Spleen (tissue), 11 donors: ENCODE data around the gene SMAD3. TPM values are rescaled to one million over a fixed set of nuclear protein-coding genes. Genes with fewer than 3 reads are reported as not detected.

Experiments used
- DNase-seq: peaks from one replicate; pipeline ENCODE4 v3.0.0-alpha.2; 2020
- H3K27ac ChIP-seq, 8 donors: fragments of 200-600 bp; sonication (generic) in 7 of 8; 1 replicate in 4 of 8; 2 replicates in 4 of 8; pipeline versions ENCODE4 v1.5.0 to v1.8.0; 2016 to 2021; ENCODE audit warnings: inconsistent platforms in 4 of 8, mild to moderate bottlenecking in 4 of 8, moderate library complexity in 1 of 8
- H3K27me3 ChIP-seq, 7 donors: fragments of 200-600 bp; sonication (generic) in 6 of 7; replicated peaks in 1 of 7; 1 replicate in 4 of 7; 2 replicates in 3 of 7; pipeline versions ENCODE4 v1.5.0 to v1.8.0; 2016 to 2021; ENCODE audit warnings: inconsistent platforms in 3 of 7, mild to moderate bottlenecking in 1 of 7
- H3K36me3 ChIP-seq, 6 donors: fragments of 200-600 bp; sonication (generic) in 5 of 6; 1 replicate in 4 of 6; 2 replicates in 2 of 6; pipeline versions ENCODE4 v1.5.0 to v1.8.0; 2016 to 2021; ENCODE audit warnings: inconsistent platforms in 2 of 6
- H3K4me1 ChIP-seq, 6 donors: fragments of 200-600 bp; sonication (generic) in 5 of 6; 1 replicate in 3 of 6; 2 replicates in 3 of 6; pipeline versions ENCODE4 v1.5.0 to v1.8.0; 2016 to 2021; ENCODE audit warnings: inconsistent platforms in 3 of 6
- H3K4me3 ChIP-seq, 8 donors: fragments of 200-600 bp; sonication (generic) in 7 of 8; 1 replicate in 4 of 8; 2 replicates in 4 of 8; pipeline versions ENCODE4 v1.5.0 to v1.8.0; 2016 to 2021; ENCODE audit warnings: inconsistent platforms in 4 of 8, mild to moderate bottlenecking in 4 of 8, moderate library complexity in 2 of 8
- H3K9me3 ChIP-seq, 8 donors: fragments of 200-600 bp; sonication (generic) in 7 of 8; 1 replicate in 4 of 8; 2 replicates in 4 of 8; pipeline versions ENCODE4 v1.5.0 to v1.8.0; 2016 to 2021; ENCODE audit warnings: inconsistent platforms in 4 of 8
- CTCF ChIP-seq, 11 experiments: fragments of 200-600 bp in 7 of 11; fragments of 450-650 bp in 4 of 11; sonication (generic) in 4 of 11; IDR thresholded peaks in 8 of 11; conservative IDR thresholded peaks in 3 of 11; 1 replicate in 7 of 11; 2 replicates in 4 of 11; pipeline versions ENCODE4 v1.4.0 to v1.8.0; 2016 to 2021; ENCODE audit warnings: antibody characterized with exemption in 11 of 11, inconsistent platforms in 4 of 11, mild to moderate bottlenecking in 1 of 11
- POLR2A ChIP-seq, 3 donors: fragments of 450-650 bp; IDR thresholded peaks; one replicate each; pipeline ENCODE4 v1.5.1; 2017; ENCODE audit warnings: antibody characterized with exemption in 3 of 3, mild to moderate bottlenecking in 1 of 3
- POLR2AphosphoS5 ChIP-seq, 3 donors: sonication (generic); formaldehyde crosslinking; IDR thresholded peaks; one replicate each; pipeline ENCODE4 v1.5.1; 2017; ENCODE audit warnings: antibody characterized with exemption in 3 of 3
- WGBS, 5 donors: extraction: QIAGEN DNeasy Blood & Tissue Kit in 3 of 5; methylation state at CpG; one replicate each; pipeline versions ENCODE4 v1.1.5 to v1.1.7; 2013 to 2018; 5-methylcytosine and 5-hydroxymethylcytosine counted together
- intact Hi-C: fragments of 100-400 bp; cut with DNase I; formaldehyde crosslinking; loops from one replicate; pipeline ENCODE4 v1.15.0; 2023; ENCODE audit warnings: low total_unique reads
- polyA plus RNA-seq, 3 donors: library from polyadenylated mRNA; stranded (reverse); fragments of 200-250 nt; gene quantifications; one replicate each; pipeline ENCODE4 v1.2.1, GENCODE V29; 2013
- total RNA-seq, 7 donors: library from RNA; depleted of rRNA in 3 of 7; stranded (reverse); fragments of >200 nt in 3 of 7; fragmentation: NEBNext Ultra II Directional in 4 of 7; extraction: Animal tissue kit (Norgen Biotek cat#: 25700) in 4 of 7; gene quantifications; one replicate each; pipeline versions ENCODE4 v1.1.0 to v1.2.1, GENCODE V29; 2016 to 2021
- donor health status: healthy with polysubstance abuse.
- donor health status: DM: no; HTN: no; CAD: no; lungs with moderate emphysema.
- donor health status: DM: no; HTN: no; CAD: no.
- donor health status: Bipolar disorder and iron deficiency.
- donor health status: healthy.
- donor health status: DM: no; HTN: no; CAD: no.
- donor health status: DM: yes; HTN: yes; CAD: no.

SMAD3 gene
- total and polyA plus RNA-seq, 10 donors, result 8.3 to 78.4 (median 33.7) TPM

DNA sequence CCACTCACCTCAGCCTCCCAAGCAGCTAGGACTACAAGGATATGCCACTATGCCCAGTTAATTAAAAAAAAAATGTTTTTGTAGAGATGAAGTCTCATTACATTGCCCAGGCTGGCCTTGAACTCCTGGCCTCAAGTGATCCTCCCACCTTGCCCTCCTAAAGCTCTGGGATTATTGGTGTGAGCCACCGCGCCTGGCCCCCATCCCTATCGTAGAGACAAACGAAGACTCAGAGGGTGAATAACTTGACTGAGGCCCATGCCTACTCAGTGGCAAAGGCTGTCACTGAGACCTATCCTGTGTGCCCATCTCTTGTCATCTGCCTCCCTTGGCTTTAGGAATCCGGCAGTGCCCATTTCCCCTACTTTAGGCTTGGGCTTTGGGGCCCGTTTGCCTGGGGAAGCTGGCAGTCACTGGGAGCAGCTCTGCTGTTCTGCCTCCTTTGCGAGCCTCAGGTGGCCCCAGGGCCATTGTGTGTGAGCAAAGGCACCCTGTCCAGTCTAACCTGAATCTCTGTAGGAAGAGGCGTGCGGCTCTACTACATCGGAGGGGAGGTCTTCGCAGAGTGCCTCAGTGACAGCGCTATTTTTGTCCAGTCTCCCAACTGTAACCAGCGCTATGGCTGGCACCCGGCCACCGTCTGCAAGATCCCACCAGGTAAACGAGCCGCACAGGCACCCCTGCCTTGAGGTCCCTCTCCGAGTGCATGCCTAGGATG is 119.0 kb downstream of the SMAD3 start:
- Histone ChIP-seq H3K9me3 (no peaks in the 10 kb centered on the region), H3K4me3 (no peak overlapping the region), H3K36me3 (peaks cover 6 to 98% (median 63%) of the 10 kb centered on the region in 6 donors), H3K27ac (no peak overlapping the region), H3K4me1 (peaks cover 0 to 25% (median 13%) of the 10 kb centered on the region in 6 donors), H3K27me3 (no peaks in the 10 kb centered on the region)
- TF ChIP-seq POLR2A (IDR thresholded peaks at IDR 0.05) (no peak), CTCF (IDR thresholded peaks at IDR 0.05 in 8 of 11, conservative IDR thresholded peaks at IDR 0.05 in 3 of 11) (no peak), POLR2AphosphoS5 (IDR thresholded peaks at IDR 0.05) (no peak)
- WGBS, 5 donors, result 86 to 91% (median 89%) methylated on average over 17 to 18 of the region's 18 CpGs
- intact Hi-C loops, result no loop called here
- DNase-seq, result peak; percentile 64

- Histone ChIP-seq H3K27ac (peak overlapping the region in 2 of 8 donors; percentile 30 to 50), H3K36me3 (peaks cover 6 to 98% (median 67%) of the 10 kb centered on the region in 6 donors), H3K4me3 (no peak overlapping the region), H3K9me3 (no peaks in the 10 kb centered on the region), H3K27me3 (no peaks in the 10 kb centered on the region), H3K4me1 (peaks cover 0 to 25% (median 13%) of the 10 kb centered on the region in 6 donors)
- TF ChIP-seq POLR2A (IDR thresholded peaks at IDR 0.05) (no peak), CTCF (IDR thresholded peaks at IDR 0.05 in 8 of 11, conservative IDR thresholded peaks at IDR 0.05 in 3 of 11) (no peak), POLR2AphosphoS5 (IDR thresholded peaks at IDR 0.05) (no peak)
- DNase-seq, result peak; percentile 33
- WGBS, 5 donors, result 86 to 94% (median 87%) methylated on average over 6 of the region's 6 CpGs
- intact Hi-C loops, result no loop called here
Observed at GRCh38 chr15:67185051-67185450, 119.6 kb downstream of the SMAD3 start.

GRCh38 chr15:67185621-67186225 is 120.3 kb downstream of the SMAD3 start:
- WGBS, 5 donors, result 56 to 68% (median 65%) methylated on average over 8 to 9 of the region's 9 CpGs
- peak in 1 of 3 donors; percentile 21 for TF ChIP-seq POLR2AphosphoS5 (IDR thresholded peaks at IDR 0.05)
- TF ChIP-seq POLR2A (IDR thresholded peaks at IDR 0.05), result no peak
- no peak for TF ChIP-seq CTCF (IDR thresholded peaks at IDR 0.05 in 8 of 11, conservative IDR thresholded peaks at IDR 0.05 in 3 of 11)
- DNase-seq, result no peak
- Histone ChIP-seq H3K4me1 (peaks cover 0 to 25% (median 13%) of the 10 kb centered on the region in 6 donors), H3K9me3 (no peaks in the 10 kb centered on the region), H3K4me3 (no peak overlapping the region), H3K36me3 (peaks cover 6 to 98% (median 69%) of the 10 kb centered on the region in 6 donors), H3K27ac (peak overlapping the region in 4 of 8 donors; percentile 4 to 50 (median 35)), H3K27me3 (no peaks in the 10 kb centered on the region)
- intact Hi-C loops, result no loop called here

DNA sequence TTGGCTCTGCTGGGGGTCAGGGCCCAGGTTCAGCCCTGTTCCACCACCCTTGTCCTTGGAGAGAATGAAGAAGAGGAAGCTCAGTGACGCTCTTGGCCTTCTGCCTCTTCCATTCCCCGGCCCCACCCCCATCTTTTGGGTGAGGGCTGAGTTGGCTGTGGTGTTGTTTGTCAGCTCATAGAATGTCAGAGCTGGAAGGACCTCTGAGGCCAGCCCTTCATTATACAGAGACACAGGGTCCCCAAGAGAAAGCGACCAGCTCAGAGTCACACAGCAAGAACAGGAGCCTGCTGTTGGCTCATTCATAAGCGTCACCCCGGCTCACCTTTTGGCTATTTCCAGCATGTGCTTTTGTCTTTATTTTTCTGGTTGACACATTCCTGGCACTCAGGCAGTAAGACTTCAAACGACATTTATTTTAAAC is 120.8 kb downstream of the SMAD3 start:
- Histone ChIP-seq H3K4me3 (no peak overlapping the region), H3K27ac (peak overlapping the region in 4 of 8 donors; percentile 4 to 50 (median 35)), H3K36me3 (peaks cover 6 to 98% (median 67%) of the 10 kb centered on the region in 6 donors), H3K9me3 (no peaks in the 10 kb centered on the region), H3K27me3 (no peaks in the 10 kb centered on the region), H3K4me1 (peaks cover 0 to 25% (median 13%) of the 10 kb centered on the region in 6 donors)
- TF ChIP-seq CTCF (IDR thresholded peaks at IDR 0.05 in 8 of 11, conservative IDR thresholded peaks at IDR 0.05 in 3 of 11) (no peak), POLR2AphosphoS5 (IDR thresholded peaks at IDR 0.05) (peak in 1 of 3 donors; percentile 36), POLR2A (IDR thresholded peaks at IDR 0.05) (no peak)
- DNase-seq, result no peak
- intact Hi-C loops, result no loop called here
- WGBS, 5 donors, result 63 to 75% (median 67%) methylated on average over 6 of the region's 6 CpGs
